Esophagus mucosa (tissue), 1 donor: ENCODE data around the gene IFT27. TPM values are rescaled to one million over a fixed set of nuclear protein-coding genes. Genes with fewer than 3 reads are reported as not detected.
"Not testable (repeated sequence)": the region's sequence is repeated elsewhere in the genome, so short reads cannot be mapped to it uniquely, and the experiment has no call there.

Source experiments
- ATAC-seq: fragments of 200-7000 bp; cut with Tn5 transposase; one replicate; pipeline ENCODE4 v1.9.1; 2020
- total RNA-seq: library from RNA; stranded (reverse); gene quantifications from one replicate; pipeline ENCODE4 v1.2.4, GENCODE V29; 2023
- donor health status: DM: yes; HTN: yes; CAD: no.

Gene IFT27
- total RNA-seq, 1 donor from 2014 or later, result 12.6 TPM

DNA sequence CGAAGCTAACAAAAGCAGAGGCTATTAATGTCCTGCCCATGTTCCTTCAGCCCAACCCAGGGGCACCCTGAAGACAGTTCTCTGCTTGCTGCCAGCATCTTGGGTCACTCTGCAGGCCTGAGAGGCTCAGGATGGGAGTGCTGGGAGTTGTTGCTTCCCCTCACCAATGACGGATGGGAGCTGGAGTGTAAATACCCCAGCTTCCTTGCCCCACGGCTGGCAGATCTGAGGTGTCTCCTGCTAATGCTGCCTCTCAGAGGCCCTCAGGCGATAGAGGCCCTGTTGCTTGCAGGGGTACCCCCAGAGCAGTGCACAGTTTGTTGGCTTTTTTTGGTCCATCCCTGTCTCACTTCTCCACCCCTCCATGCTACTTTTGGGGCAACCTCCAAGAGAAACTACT, 32.9 kb downstream of the IFT27 start:
- ATAC-seq, result no peak

GRCh38 chr22:36741968-36742367, 34.0 kb downstream of the IFT27 start:
- ATAC-seq, result no peak

- ATAC-seq, result no peak
Observed at GRCh38 chr22:36741204-36741793, 34.6 kb downstream of the IFT27 start.

GRCh38 chr22:36740716-36741115, 35.2 kb downstream of the IFT27 start:
- ATAC-seq, result no peak

DNA sequence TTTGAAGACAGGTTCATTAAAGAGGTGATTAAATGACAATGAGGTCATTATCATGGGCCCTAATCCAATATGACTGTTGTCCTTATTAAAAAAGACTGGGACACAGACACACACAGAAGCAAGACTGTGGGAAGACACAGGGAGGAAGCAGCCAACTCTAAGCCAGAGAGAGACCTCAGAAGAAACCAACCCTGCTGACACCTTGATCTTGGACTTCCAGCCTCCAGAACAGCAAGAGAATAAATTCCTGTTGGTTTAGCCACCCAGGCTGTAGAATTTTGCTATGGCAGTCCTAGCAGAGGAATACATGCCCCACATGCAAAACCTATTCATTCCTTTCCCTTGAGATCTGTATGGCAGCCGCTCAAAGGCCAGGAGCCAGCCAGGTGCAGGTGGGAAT, 36.7 kb downstream of the IFT27 start:
- ATAC-seq, result no peak

DNA sequence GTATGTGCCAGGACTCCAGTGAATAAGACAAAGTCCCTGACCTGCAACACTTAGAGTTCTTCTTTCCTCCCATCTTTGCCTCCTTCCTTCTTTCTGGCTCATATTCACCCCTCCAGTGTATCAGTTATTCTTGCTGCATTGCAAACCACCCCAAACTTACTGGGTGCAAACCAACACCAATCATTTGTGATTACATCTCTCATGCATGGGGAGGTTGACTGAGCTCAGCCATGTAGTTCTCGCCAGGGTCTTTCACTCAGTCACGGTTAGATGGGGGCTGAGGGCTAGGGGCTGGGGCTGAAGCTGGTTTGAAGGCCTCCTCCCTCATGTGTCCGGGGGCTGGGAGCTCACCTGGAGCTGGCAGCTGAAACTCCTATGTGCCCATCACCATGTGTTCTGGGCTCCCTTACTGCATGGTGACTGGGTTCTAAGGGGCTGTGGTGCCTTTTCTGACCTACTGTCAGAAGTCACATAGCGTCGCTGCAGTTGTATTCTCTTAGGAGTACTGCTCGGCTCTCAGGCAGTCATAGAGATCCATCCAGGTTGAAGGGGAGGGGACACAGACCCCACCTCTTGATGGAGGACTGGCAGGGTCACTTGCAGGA, 37.4 kb downstream of the IFT27 start:
- ATAC-seq, result no peak

DNA sequence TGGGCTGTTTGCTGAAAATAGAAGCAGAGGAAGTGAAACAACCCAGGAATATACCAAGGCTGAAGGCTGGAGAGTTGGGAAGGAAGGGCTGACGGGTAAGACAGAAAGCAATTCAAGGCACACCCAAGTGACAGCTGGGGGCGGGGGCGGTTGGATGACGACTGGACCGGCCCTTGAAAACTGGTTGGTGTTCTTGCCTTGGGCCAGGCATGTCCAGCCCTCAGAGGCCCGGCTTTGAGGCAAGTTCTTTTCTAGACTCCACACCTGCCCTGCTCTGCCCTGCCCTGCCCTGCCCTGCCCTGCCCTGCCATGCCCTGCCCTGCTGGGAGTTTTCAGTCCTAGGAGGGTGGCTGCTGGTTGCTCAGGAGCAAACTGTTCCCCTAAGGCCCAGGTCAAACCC, 38.1 kb downstream of the IFT27 start:
- peak; percentile 95 for ATAC-seq

GRCh38 chr22:36736701-36737320, 39.1 kb downstream of the IFT27 start:
- no peak for ATAC-seq

DNA sequence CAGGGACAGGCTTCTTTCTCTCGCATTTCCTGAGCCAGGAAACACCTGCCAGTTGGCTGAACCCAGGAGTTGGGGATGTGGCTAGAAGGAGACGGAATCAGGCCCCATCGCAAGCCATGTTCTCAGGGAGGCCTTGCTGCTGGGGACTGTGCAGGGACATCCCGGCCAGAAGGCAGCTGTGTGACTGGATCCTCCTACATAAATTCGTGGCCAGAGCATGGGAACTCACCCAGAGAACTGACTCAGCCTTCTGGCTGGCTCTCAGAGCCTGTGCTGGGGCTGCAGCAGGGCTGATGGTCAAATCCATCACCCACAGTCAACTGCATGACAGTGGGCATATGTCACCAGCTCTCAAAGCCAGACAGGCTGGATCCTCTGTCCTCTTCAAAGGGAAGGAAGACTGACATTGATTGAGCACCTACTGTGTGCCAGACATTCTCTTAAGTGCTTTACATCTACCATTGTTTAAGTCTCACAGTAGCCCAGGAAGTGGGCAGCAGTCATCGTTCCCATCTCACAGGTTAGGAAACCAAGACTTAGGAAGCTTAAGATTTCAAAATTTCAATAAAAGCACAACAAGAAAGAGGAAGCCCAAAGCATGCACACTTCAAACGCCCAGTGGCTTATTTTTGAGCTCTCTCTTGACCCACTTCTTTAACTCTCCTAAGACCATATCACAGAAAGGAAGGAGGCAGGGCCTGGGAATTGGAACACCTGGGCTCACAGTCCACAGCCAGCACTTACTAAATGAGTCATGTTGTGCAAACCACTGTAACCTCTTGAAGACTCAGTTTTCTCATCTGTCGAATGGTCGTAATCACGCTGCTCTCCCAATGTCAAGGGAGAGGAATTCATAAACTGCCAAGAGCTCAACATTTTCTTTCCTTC, 41.5 kb downstream of the IFT27 start:
- ATAC-seq, result no peak

GRCh38 chr22:36733271-36733670, 42.6 kb downstream of the IFT27 start:
- ATAC-seq, result no peak

DNA sequence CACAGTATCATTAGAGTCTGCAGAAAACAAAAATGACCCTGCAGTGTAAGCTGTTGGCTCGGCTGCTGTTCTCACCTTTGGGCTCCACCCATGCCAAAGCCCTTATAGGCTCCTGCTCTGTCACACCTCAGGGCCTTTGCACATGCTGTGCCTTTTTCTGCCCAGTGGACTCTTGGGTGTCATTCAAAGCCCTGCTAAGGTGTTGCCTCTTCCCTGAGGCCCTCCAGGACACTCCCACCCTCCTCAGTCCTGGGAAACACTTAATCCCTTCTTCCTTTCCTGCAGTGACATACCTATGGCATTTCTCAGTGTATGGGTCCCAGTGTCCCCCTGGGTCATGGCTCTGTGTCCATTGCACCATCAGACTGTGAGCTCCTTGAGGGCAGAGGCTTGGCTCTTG, 43.3 kb downstream of the IFT27 start:
- no peak for ATAC-seq

GRCh38 chr22:36731916-36732315, 44.0 kb downstream of the IFT27 start:
- no peak for ATAC-seq

GRCh38 chr22:36731321-36731720, 44.6 kb downstream of the IFT27 start:
- ATAC-seq, result not testable (repeated sequence)

- no peak for ATAC-seq
Observed at GRCh38 chr22:36730176-36730858, 45.6 kb downstream of the IFT27 start.

DNA sequence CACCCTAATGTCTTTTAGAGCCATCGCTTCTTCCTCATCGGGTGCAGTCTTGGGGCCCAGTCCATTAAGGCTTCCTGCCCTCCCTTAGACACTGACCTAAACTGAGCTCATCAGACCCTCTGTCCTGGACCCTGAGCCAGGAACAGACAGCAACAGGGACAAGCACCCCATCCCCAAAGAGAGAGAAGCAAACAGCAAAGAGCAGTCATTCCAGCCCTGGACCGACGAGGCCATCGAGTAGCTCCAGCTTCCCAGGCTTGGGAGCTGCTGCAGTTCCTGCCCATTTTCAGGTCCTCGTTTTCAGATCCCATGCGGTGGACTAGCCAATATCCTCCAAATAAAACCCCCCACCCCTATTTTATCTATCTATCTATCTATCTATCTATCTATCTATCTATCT, 46.6 kb downstream of the IFT27 start:
- no peak for ATAC-seq

- no peak for ATAC-seq
Observed at GRCh38 chr22:36728505-36728904, 47.4 kb downstream of the IFT27 start.

DNA sequence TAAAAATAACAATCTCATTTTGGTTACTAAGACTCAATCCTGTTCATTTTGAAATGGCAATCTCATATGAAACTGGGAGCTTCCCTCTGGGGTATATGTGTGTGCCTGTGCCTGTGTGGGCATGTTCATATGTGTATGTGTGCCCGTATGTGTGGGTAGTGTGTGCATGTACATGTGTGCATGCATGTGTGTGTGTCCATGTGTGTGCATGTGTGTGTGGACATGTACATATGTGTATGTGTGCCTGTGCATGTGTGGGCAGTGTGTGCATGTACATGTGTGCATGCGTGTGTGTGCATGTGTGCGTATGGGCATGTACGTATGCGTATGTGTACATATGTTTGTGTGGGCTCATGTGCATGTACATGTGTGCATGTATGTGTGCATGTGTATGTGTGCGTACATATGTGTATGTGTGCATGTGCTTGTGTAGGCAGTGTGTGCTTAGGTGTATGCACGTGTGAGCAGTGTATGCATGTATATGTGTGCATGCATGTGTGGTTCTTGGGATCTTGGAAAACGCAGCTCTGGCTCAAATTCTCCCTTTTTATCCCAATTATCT, 47.9 kb downstream of the IFT27 start:
- peak; percentile 11 for ATAC-seq

DNA sequence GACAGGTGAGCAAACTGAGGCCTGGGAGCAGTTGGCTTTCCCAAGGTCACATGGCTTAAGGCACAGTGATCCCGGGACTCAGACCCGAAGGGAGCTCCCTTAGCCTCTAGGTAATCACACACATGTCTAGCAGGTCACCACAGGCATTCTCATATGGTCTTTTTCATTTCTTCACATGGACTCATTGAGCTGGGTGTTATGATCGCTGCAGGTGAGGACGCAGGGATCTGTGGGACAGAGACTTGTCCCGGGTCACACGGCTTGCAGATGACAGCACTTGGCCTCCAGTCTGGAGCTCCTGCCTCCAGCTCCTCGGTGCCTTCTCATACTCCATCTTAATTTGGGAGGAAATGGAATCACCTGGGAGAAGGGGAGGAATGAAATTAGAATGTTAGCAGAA, 48.8 kb downstream of the IFT27 start:
- ATAC-seq, result no peak

- no peak for ATAC-seq
Observed at GRCh38 chr22:36726007-36726380, 49.9 kb downstream of the IFT27 start.

DNA sequence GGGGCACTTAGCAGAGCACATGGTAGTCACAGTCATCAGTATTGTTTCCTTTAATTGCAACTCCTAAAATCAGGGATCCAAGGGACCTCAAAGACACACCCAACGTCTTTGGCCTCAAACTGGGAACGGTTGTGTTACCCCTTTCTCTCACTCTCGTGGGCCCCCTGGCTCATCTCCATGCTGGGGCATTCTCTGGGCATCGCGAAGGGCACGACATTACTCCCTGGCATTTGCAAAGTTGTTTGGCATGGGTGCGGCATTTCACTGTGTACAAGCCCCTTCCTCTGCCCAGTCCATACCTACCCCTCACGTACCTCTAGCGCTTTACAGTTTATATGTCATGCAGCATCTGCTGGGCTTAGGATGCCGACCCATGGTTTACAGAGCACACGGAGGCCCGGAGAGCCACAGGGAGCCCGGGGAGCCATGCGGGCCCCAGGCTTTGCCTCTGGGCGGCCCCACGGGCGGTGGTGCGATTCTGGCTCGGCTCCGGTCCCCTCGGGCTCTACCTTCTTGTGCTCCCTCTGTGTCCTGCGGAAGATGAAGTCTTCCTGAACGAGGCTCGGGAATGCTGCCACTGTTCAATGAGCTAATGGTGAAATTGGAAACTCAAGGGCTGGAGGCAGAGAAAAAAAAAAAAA, 50.4 kb downstream of the IFT27 start:
- ATAC-seq, result no peak

DNA sequence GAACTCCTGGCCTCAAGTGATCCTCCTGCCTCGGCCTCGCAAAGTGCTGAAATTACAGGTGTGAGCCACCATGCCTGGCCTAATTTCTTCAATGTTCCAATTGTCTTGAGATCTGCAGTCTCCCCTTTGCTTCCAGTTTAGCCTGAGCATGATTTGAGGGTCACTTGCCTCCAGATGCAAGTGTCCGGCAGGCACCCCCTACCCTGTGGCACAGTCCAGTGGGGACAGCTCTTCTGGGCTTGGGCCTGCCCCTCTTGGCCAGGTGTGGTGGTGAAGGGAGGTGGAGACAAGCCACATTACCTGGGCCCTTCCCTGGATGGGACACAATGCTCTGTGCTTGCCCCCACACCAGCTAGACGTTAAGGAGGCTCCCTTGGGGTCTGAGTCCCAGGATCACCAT, 51.1 kb downstream of the IFT27 start:
- peak; percentile 30 for ATAC-seq

GRCh38 chr22:36722055-36722454, 53.9 kb downstream of the IFT27 start:
- no peak for ATAC-seq
